Memory B cell (primary cell): ENCODE measurements around the gene EMC8.

Source experiments
- ATAC-seq: fragments of 150-1000 bp; cut with Tn5 transposase; 2 replicates; pipeline ENCODE4 v1.10.0; 2021; ENCODE audit warnings: low read depth, mild to moderate bottlenecking, moderate library complexity
- DNase-seq, 2 donors: peaks; one replicate each; pipeline ENCODE4 v3.0.0; 2022; ENCODE audit warnings: low spot score in 2 of 2
- H3K27ac Mint-ChIP-seq: one replicate; pipeline ENCODE4 v1.8.0; 2022; ENCODE audit warnings: mild to moderate bottlenecking, moderate library complexity, mixed read lengths
- H3K27me3 Mint-ChIP-seq: one replicate; pipeline ENCODE4 v1.8.0; 2022; ENCODE audit warnings: mixed read lengths
- H3K36me3 Mint-ChIP-seq: one replicate; pipeline ENCODE4 v1.8.0; 2022; ENCODE audit warnings: mild to moderate bottlenecking, mixed read lengths
- H3K4me1 Mint-ChIP-seq: one replicate; pipeline ENCODE4 v1.8.0; 2022; ENCODE audit warnings: mixed read lengths
- H3K4me3 Mint-ChIP-seq: one replicate; pipeline ENCODE4 v1.8.0; 2022; ENCODE audit warnings: mild to moderate bottlenecking, moderate library complexity, mixed read lengths
- H3K9me3 Mint-ChIP-seq: one replicate; pipeline ENCODE4 v1.8.0; 2022; ENCODE audit warnings: mixed read lengths

The EMC8 gene

DNA sequence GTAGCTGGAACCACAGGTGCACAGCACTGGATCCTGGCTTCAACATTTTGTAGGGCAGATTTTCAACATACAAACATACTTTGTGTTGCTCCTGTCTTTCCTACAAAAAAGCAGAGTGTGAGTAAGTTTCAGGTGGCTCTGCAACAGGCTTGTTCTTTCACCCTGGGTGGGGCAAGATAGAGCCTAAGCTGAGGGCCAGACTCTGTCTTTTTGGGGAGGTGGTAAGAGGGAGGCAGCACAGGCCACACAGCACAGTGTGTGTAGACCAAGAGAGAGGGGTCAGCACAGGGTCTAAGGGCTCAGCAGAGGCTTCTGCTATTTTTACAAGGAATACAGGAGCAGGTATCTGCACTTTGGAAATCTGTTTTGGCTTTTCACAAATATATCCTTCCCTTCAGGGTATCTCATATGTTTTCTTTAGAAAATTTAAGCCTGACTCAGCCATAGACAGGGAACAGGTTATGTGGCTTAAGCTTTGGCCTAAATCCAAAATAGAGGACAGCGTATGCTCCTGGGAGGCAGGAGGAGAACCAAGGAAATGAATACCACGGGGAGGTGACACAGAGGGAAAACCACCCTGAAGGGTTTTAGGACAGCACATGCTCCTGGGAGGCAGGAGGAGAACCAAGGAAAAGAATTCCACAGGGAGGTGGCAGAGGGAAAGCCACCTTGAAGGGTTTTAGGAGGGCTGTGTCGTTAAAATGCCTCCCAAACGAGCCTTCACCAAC lies 21.6 kb downstream of the EMC8 start:
- ATAC-seq: no peak
- no peak for DNase-seq
- no peaks in the 10 kb centered on the region for H3K27me3 Mint-ChIP-seq
- no peaks in the 10 kb centered on the region for H3K9me3 Mint-ChIP-seq
- H3K4me3 Mint-ChIP-seq: no peak overlapping the region
- H3K4me1 Mint-ChIP-seq: no peaks in the 10 kb centered on the region
- H3K36me3 Mint-ChIP-seq: peaks cover 14% of the 10 kb centered on the region
- H3K27ac Mint-ChIP-seq: no peak overlapping the region

- H3K4me1 Mint-ChIP-seq: no peaks in the 10 kb centered on the region
These were observed 24.5 kb downstream of the EMC8 start for GRCh38 chr16:85774811-85775210.

DNA sequence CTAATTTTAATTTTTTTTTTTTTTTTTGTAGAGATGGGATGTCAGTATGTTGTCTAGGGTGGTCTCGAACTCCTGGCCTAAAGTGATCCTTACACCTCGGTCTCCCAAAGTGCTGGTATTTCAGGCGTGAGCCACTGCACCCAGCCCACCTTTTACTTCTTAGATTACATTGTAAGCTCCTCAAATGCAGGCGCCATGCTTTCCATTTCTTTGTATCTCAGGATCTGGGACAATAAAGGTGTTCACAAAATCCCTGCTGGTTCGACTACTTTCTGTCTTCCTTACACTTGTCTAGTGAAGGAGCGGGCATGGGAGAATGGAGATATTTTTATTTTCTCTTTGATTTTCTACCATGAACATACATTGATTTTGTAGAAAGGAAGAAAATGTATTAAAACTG lies 25.2 kb downstream of the EMC8 start:
- H3K4me1 Mint-ChIP-seq: no peaks in the 10 kb centered on the region
- H3K36me3 Mint-ChIP-seq: peaks cover 1% of the 10 kb centered on the region
- H3K27me3 Mint-ChIP-seq: no peaks in the 10 kb centered on the region
- no peaks in the 10 kb centered on the region for H3K9me3 Mint-ChIP-seq
- no peak overlapping the region for H3K4me3 Mint-ChIP-seq
- ATAC-seq: no peak
- DNase-seq: no peak
- no peak overlapping the region for H3K27ac Mint-ChIP-seq

More at GRCh38 chr16:85774811-85775210, 24.5 kb downstream of the EMC8 start:
- H3K4me3 Mint-ChIP-seq: no peak overlapping the region
- peaks cover 4% of the 10 kb centered on the region for H3K36me3 Mint-ChIP-seq
- ATAC-seq (no peak), DNase-seq (no peak)
- no peak overlapping the region for H3K27ac Mint-ChIP-seq
- H3K27me3 Mint-ChIP-seq: no peaks in the 10 kb centered on the region
- no peaks in the 10 kb centered on the region for H3K9me3 Mint-ChIP-seq

DNA sequence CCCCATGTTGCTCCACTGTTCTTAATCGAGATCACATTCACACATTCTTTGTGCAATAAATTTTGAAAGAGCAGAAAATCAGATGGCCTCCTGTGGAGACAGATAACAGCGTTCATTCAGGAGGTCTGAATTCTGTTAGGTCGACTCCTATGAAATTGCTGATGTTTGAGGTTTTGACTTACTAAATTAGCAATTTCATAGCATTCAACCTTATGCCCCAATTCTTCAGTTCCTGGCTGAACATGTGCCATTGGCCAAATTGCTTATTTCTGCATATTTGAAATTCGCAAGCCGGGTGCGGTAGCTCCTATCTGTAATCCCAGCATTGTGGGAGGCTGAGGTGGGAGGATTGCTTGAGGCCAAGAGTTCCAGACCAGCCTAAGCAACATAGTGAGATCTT lies 26.3 kb downstream of the EMC8 start:
- Mint-ChIP-seq H3K27ac (no peak overlapping the region), H3K27me3 (no peaks in the 10 kb centered on the region), H3K4me1 (no peaks in the 10 kb centered on the region), H3K4me3 (no peak overlapping the region), H3K9me3 (no peaks in the 10 kb centered on the region), H3K36me3 (peaks cover 1% of the 10 kb centered on the region)
- no peak for DNase-seq
- no peak for ATAC-seq

- no peak for ATAC-seq
- Mint-ChIP-seq H3K4me1 (peaks cover 2% of the 10 kb centered on the region), H3K27ac (no peak overlapping the region), H3K36me3 (no peaks in the 10 kb centered on the region), H3K4me3 (no peak overlapping the region), H3K27me3 (no peaks in the 10 kb centered on the region), H3K9me3 (no peaks in the 10 kb centered on the region)
- DNase-seq: no peak
These were observed 28.6 kb downstream of the EMC8 start for GRCh38 chr16:85770741-85771140.

GRCh38 chr16:85768199-85768598 lies 31.1 kb downstream of the EMC8 start:
- no peaks in the 10 kb centered on the region for H3K9me3 Mint-ChIP-seq
- ATAC-seq (no peak), DNase-seq (no peak)
- no peaks in the 10 kb centered on the region for H3K27me3 Mint-ChIP-seq
- no peak overlapping the region for H3K27ac Mint-ChIP-seq
- no peaks in the 10 kb centered on the region for H3K36me3 Mint-ChIP-seq
- no peak overlapping the region for H3K4me3 Mint-ChIP-seq
- H3K4me1 Mint-ChIP-seq: peaks cover 4% of the 10 kb centered on the region

- H3K9me3 Mint-ChIP-seq: no peaks in the 10 kb centered on the region
- no peaks in the 10 kb centered on the region for H3K36me3 Mint-ChIP-seq
- peaks cover 4% of the 10 kb centered on the region for H3K4me1 Mint-ChIP-seq
- no peak overlapping the region for H3K27ac Mint-ChIP-seq
- no peaks in the 10 kb centered on the region for H3K27me3 Mint-ChIP-seq
- DNase-seq (no peak), ATAC-seq (no peak)
- no peak overlapping the region for H3K4me3 Mint-ChIP-seq
These were observed 31.8 kb downstream of the EMC8 start for GRCh38 chr16:85767531-85767930.

DNA sequence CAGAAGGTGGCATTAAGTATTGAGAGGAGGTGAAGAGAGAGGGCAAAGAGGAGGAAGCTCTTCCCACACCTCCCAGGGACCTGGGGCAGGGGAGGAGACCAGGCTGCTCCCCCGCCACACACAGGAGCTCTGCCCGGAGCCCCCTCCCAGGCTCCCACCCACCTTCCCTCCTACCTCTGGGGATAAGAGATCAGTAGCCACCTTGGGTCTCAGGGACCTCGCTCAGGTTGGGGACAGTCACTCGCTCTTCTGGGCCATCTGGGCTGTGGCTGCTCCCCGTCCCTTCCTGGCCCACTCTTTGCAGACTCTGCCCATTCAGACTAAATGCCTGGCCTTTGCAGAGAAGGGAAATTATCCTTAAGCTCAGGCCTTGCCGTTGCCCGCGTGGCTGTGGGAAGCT lies 33.6 kb downstream of the EMC8 start:
- Mint-ChIP-seq H3K4me3 (no peak overlapping the region), H3K27ac (no peak overlapping the region), H3K36me3 (no peaks in the 10 kb centered on the region), H3K4me1 (peaks cover 12% of the 10 kb centered on the region), H3K9me3 (no peaks in the 10 kb centered on the region), H3K27me3 (no peaks in the 10 kb centered on the region)
- DNase-seq (no peak), ATAC-seq (no peak)

DNA sequence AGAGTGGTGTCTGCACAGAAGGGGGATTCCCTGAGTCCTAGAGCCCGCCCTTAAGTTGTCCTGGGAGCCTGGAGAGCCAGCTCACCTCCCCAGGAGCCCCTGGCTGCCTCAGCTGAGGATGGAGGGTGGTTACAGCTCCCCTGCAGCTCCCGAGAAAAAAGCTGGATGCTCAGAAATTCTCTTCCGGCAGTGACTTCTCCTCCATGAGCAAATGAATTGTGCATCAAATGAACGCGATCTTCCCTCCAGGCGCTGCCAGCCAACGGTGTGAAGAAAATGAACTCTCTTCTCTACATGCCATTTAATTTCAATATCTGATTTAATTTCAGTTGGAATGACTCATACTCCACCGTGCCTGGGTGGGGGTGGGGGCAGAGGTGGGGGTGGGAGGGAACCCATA lies 34.1 kb downstream of the EMC8 start:
- peaks cover 12% of the 10 kb centered on the region for H3K4me1 Mint-ChIP-seq

DNA sequence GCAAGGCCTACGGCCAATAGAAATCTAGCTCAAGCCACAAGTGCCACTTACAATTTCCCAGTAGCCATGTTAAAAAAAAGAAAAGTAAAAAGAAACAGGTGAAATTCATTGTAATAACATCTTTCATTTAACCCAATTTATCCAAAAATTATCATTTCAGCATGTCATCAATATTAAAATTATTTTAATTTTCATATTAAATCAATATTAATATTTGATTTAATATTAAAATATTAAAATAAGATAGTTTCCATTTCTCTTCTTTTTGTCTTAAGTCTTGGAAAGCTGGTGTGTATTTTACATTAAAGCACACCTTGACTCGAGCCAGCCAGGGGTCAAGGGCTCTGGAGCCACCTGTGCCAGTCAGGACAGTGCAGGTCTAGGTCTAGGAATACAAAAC lies 35.7 kb downstream of the EMC8 start:
- Mint-ChIP-seq H3K4me1 (peaks cover 25% of the 10 kb centered on the region), H3K27me3 (no peaks in the 10 kb centered on the region), H3K9me3 (peaks cover 2% of the 10 kb centered on the region), H3K36me3 (no peaks in the 10 kb centered on the region), H3K4me3 (no peak overlapping the region), H3K27ac (no peak overlapping the region)
- ATAC-seq (no peak), DNase-seq (no peak)

More for the DNA sequence above, 34.1 kb downstream of the EMC8 start:
- Mint-ChIP-seq H3K27me3 (no peaks in the 10 kb centered on the region), H3K9me3 (no peaks in the 10 kb centered on the region), H3K4me3 (no peak overlapping the region), H3K27ac (no peak overlapping the region), H3K36me3 (no peaks in the 10 kb centered on the region)
- no peak for ATAC-seq
- DNase-seq: no peak

DNA sequence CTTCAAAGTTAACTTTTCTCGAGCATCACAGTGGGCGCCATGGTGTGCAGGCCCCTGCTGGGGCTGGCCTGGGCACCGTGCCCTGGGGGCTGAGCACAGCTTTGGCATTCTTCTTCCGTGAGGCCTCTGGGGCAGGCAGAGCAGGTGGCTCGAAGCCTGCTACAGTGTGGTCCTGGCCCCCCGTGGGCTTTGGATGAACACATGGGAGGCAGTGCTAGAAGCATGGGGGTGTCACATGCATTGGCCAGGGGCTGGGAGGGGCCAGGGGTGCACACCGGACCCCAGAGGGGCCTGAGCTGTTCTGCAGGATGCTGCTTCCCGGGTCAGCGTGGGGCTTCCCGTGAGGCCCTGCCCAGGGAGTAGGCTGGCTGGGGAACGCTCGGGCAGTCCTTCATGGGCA lies 36.4 kb downstream of the EMC8 start:
- H3K4me1 Mint-ChIP-seq: peaks cover 27% of the 10 kb centered on the region
- H3K36me3 Mint-ChIP-seq: no peaks in the 10 kb centered on the region
- peaks cover 2% of the 10 kb centered on the region for H3K9me3 Mint-ChIP-seq
- H3K4me3 Mint-ChIP-seq: no peak overlapping the region
- no peak for ATAC-seq
- DNase-seq: no peak
- H3K27ac Mint-ChIP-seq: no peak overlapping the region
- no peaks in the 10 kb centered on the region for H3K27me3 Mint-ChIP-seq

GRCh38 chr16:85761861-85762260 lies 37.5 kb downstream of the EMC8 start:
- Mint-ChIP-seq H3K27me3 (no peaks in the 10 kb centered on the region), H3K4me3 (no peak overlapping the region), H3K27ac (no peak overlapping the region), H3K36me3 (no peaks in the 10 kb centered on the region), H3K9me3 (peaks cover 2% of the 10 kb centered on the region), H3K4me1 (peaks cover 35% of the 10 kb centered on the region)
- ATAC-seq (no peak), DNase-seq (no peak)

GRCh38 chr16:85759631-85760419 lies 39.5 kb downstream of the EMC8 start:
- Mint-ChIP-seq H3K36me3 (no peaks in the 10 kb centered on the region), H3K27ac (peak overlapping the region; percentile 65), H3K4me1 (peaks cover 45% of the 10 kb centered on the region), H3K27me3 (no peaks in the 10 kb centered on the region), H3K9me3 (peaks cover 2% of the 10 kb centered on the region), H3K4me3 (peak overlapping the region; percentile 55)
- ATAC-seq: no peak
- peak; percentile 54 to 65 for DNase-seq

GRCh38 chr16:85759136-85759535 lies 40.2 kb downstream of the EMC8 start:
- Mint-ChIP-seq H3K9me3 (peaks cover 2% of the 10 kb centered on the region), H3K27me3 (no peaks in the 10 kb centered on the region), H3K4me3 (peak overlapping the region; percentile 40), H3K4me1 (peaks cover 51% of the 10 kb centered on the region), H3K27ac (peak overlapping the region; percentile 51), H3K36me3 (no peaks in the 10 kb centered on the region)
- DNase-seq: peak in 1 of 2 donors; percentile 48
- peak; percentile 21 for ATAC-seq
